Gastroesophageal sphincter (tissue), 3 donors: ENCODE measurements around the gene TPGS2.

ENCODE experiments used
- EP300 ChIP-seq: sonication (generic); formaldehyde crosslinking; IDR thresholded peaks from one replicate; pipeline ENCODE4 v1.6.1; 2017; ENCODE audit warnings: antibody characterized with exemption, mild to moderate bottlenecking
- POLR2A ChIP-seq, 2 donors: fragments of 450-650 bp; IDR thresholded peaks; one replicate each; pipeline ENCODE4 v1.6.1; 2017; ENCODE audit warnings: antibody characterized with exemption in 2 of 2, mild to moderate bottlenecking in 2 of 2, moderate library complexity in 1 of 2
- POLR2AphosphoS5 ChIP-seq: sonication (generic); formaldehyde crosslinking; IDR thresholded peaks from one replicate; pipeline ENCODE4 v1.6.1; 2017; ENCODE audit warnings: antibody characterized with exemption
- TF ChIP-seq, protein P1 (sequence below), 4 experiments: fragments of 200-600 bp in 2 of 4; fragments of 450-650 bp in 2 of 4; sonication (generic) in 1 of 4; IDR thresholded peaks; one replicate each; pipeline ENCODE4 v1.5.1; 2017 to 2019; ENCODE audit warnings: antibody characterized with exemption in 4 of 4, mild to moderate bottlenecking in 2 of 4, moderate library complexity in 2 of 4

DNA sequence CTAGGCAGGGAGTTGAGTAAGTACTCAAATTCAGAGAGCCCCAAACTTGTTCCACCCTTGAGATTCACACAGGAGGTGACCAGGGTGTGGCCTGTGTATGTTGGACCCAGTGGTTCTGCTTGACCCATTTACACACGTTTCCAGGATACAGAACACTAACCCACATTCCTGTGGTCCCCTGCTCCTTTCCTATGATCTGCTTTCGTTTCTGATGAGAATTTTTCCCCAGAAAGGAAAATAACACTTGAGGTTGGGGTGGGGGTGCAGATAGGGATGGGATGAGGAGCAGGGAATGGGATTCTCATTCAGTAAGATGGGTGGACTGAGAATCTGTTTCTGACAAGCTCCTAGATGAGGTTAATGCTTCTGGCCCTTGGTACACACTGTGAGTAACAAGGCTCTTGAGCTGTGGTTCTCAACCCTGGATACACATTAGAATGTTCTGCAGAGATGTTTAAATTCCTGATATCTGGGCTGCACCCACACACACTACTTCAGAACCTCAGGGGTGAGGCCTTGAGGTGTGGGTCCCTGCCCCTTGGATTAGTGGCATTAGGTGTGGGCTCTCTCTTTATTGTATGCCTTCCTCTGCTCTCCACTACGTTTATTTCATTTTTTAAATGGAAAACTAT, 58.4 kb downstream of the TPGS2 start:
- TF ChIP-seq, protein P1, sequence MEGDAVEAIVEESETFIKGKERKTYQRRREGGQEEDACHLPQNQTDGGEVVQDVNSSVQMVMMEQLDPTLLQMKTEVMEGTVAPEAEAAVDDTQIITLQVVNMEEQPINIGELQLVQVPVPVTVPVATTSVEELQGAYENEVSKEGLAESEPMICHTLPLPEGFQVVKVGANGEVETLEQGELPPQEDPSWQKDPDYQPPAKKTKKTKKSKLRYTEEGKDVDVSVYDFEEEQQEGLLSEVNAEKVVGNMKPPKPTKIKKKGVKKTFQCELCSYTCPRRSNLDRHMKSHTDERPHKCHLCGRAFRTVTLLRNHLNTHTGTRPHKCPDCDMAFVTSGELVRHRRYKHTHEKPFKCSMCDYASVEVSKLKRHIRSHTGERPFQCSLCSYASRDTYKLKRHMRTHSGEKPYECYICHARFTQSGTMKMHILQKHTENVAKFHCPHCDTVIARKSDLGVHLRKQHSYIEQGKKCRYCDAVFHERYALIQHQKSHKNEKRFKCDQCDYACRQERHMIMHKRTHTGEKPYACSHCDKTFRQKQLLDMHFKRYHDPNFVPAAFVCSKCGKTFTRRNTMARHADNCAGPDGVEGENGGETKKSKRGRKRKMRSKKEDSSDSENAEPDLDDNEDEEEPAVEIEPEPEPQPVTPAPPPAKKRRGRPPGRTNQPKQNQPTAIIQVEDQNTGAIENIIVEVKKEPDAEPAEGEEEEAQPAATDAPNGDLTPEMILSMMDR (IDR thresholded peaks at IDR 0.05): no peak
- TF ChIP-seq EP300 (no peak), POLR2A (IDR thresholded peaks at IDR 0.05) (no peak), POLR2AphosphoS5 (no peak)
